Ovary (tissue), 3 donors: Measurements from ENCODE around the gene SLC13A4.

Experiments used
- EP300 ChIP-seq: sonication (generic); formaldehyde crosslinking; IDR thresholded peaks from one replicate; pipeline ENCODE4 v1.6.1; 2017; ENCODE audit warnings: antibody characterized with exemption
- POLR2A ChIP-seq: fragments of 450-650 bp; IDR thresholded peaks from one replicate; pipeline ENCODE4 v1.6.1; 2017; ENCODE audit warnings: antibody characterized with exemption, mild to moderate bottlenecking, moderate library complexity
- TF ChIP-seq, protein P1 (sequence below), 3 donors: fragments of 450-650 bp in 2 of 3; fragments of 200-600 bp in 1 of 3; IDR thresholded peaks; one replicate each; pipeline versions ENCODE4 v1.5.1 to v1.8.0; 2016 to 2022; ENCODE audit warnings: antibody characterized with exemption in 3 of 3, mild to moderate bottlenecking in 1 of 3
- donor health status: DM: no; HTN: no; CAD: no.

GRCh38 chr7:135644729-135645128 lies 83.3 kb downstream of the SLC13A4 start:
- TF ChIP-seq, protein P1, sequence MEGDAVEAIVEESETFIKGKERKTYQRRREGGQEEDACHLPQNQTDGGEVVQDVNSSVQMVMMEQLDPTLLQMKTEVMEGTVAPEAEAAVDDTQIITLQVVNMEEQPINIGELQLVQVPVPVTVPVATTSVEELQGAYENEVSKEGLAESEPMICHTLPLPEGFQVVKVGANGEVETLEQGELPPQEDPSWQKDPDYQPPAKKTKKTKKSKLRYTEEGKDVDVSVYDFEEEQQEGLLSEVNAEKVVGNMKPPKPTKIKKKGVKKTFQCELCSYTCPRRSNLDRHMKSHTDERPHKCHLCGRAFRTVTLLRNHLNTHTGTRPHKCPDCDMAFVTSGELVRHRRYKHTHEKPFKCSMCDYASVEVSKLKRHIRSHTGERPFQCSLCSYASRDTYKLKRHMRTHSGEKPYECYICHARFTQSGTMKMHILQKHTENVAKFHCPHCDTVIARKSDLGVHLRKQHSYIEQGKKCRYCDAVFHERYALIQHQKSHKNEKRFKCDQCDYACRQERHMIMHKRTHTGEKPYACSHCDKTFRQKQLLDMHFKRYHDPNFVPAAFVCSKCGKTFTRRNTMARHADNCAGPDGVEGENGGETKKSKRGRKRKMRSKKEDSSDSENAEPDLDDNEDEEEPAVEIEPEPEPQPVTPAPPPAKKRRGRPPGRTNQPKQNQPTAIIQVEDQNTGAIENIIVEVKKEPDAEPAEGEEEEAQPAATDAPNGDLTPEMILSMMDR (IDR thresholded peaks at IDR 0.05) = no peak
- TF ChIP-seq EP300 (no peak), POLR2A (no peak)
